Right atrium auricular region (tissue), 2 donors: Measurements from ENCODE around the gene TMEM39B. TPM values are rescaled to one million over a fixed set of nuclear protein-coding genes. Genes with fewer than 3 reads are reported as not detected.

ENCODE experiments used
- DNase-seq: peaks from one replicate; pipeline ENCODE4 v3.0.0-alpha.2; 2019; ENCODE audit warnings: low spot score
- H3K27ac ChIP-seq, 2 donors: fragments of 200-600 bp; sonication (generic); 1 replicate in 1 of 2; 2 replicates in 1 of 2; pipeline ENCODE4 v1.5.1; 2016 to 2019
- H3K27me3 ChIP-seq, 2 donors: fragments of 200-600 bp; sonication (generic); one replicate each; pipeline versions ENCODE4 v1.5.1 to v1.6.0; 2017 to 2019
- H3K36me3 ChIP-seq: fragments of 200-600 bp; sonication (generic); one replicate; pipeline ENCODE4 v1.5.1; 2016
- H3K4me1 ChIP-seq, 2 donors: fragments of 200-600 bp; sonication (generic); one replicate each; pipeline versions ENCODE4 v1.5.1 to v1.6.0; 2017 to 2019
- H3K4me3 ChIP-seq, 2 donors: fragments of 200-600 bp; sonication (generic); 1 replicate in 1 of 2; 2 replicates in 1 of 2; pipeline ENCODE4 v1.5.1; 2017 to 2019; ENCODE audit warnings: mild to moderate bottlenecking in 1 of 2, moderate library complexity in 1 of 2
- H3K9me3 ChIP-seq, 2 donors: fragments of 200-600 bp; sonication (generic); one replicate each; pipeline ENCODE4 v1.5.1; 2019
- CTCF ChIP-seq, 2 donors: fragments of 200-600 bp; sonication (generic); IDR thresholded peaks; one replicate each; pipeline ENCODE4 v1.5.1; 2019; ENCODE audit warnings: antibody characterized with exemption in 2 of 2
- total RNA-seq, 2 donors: library from RNA; depleted of rRNA; stranded (reverse); fragments of >200 nt; gene quantifications; one replicate each; pipeline ENCODE4 v1.1.0, GENCODE V29; 2016

The TMEM39B gene
- total RNA-seq, 2 donors from 2014 or later, result 3.2 to 5.0 TPM

- Histone ChIP-seq H3K4me1 (peaks cover 0 to 9% of the 10 kb centered on the region in 2 donors), H3K27ac (no peak overlapping the region), H3K36me3 (peaks cover 58% of the 10 kb centered on the region), H3K9me3 (no peaks in the 10 kb centered on the region), H3K27me3 (no peaks in the 10 kb centered on the region), H3K4me3 (no peak overlapping the region)
- TF ChIP-seq CTCF (IDR thresholded peaks at IDR 0.05), result no peak
- no peak for DNase-seq
These were observed 40.5 kb upstream of the TMEM39B start for GRCh38 chr1:32032275-32032615.

- H3K27ac ChIP-seq, result no peak overlapping the region
- no peaks in the 10 kb centered on the region for H3K27me3 ChIP-seq
- no peaks in the 10 kb centered on the region for H3K9me3 ChIP-seq
- H3K36me3 ChIP-seq, result peaks cover 86% of the 10 kb centered on the region
- H3K4me1 ChIP-seq, result peaks cover 0 to 9% of the 10 kb centered on the region in 2 donors
- no peak overlapping the region for H3K4me3 ChIP-seq
- no peak for TF ChIP-seq CTCF (IDR thresholded peaks at IDR 0.05)
- no peak for DNase-seq
These were observed 37.6 kb upstream of the TMEM39B start for GRCh38 chr1:32035119-32035518.

GRCh38 chr1:32040711-32041110 lies 32.0 kb upstream of the TMEM39B start:
- H3K36me3 ChIP-seq, result peaks cover 51% of the 10 kb centered on the region

GRCh38 chr1:32042330-32042729 lies 30.4 kb upstream of the TMEM39B start:
- Histone ChIP-seq H3K27me3 (no peaks in the 10 kb centered on the region), H3K4me1 (no peaks in the 10 kb centered on the region), H3K27ac (no peak overlapping the region), H3K36me3 (peaks cover 40% of the 10 kb centered on the region), H3K9me3 (no peaks in the 10 kb centered on the region), H3K4me3 (no peak overlapping the region)
- no peak for DNase-seq
- TF ChIP-seq CTCF (IDR thresholded peaks at IDR 0.05), result no peak

More at GRCh38 chr1:32040711-32041110, 32.0 kb upstream of the TMEM39B start:
- Histone ChIP-seq H3K27me3 (no peaks in the 10 kb centered on the region), H3K4me3 (no peak overlapping the region), H3K27ac (no peak overlapping the region), H3K9me3 (no peaks in the 10 kb centered on the region), H3K4me1 (peaks cover 0 to under 1% of the 10 kb centered on the region in 2 donors)
- DNase-seq, result no peak
- TF ChIP-seq CTCF (IDR thresholded peaks at IDR 0.05), result no peak

- no peaks in the 10 kb centered on the region for H3K27me3 ChIP-seq
- no peaks in the 10 kb centered on the region for H3K9me3 ChIP-seq
- H3K27ac ChIP-seq, result no peak overlapping the region
- no peak for TF ChIP-seq CTCF (IDR thresholded peaks at IDR 0.05)
- peaks cover 21% of the 10 kb centered on the region for H3K36me3 ChIP-seq
- no peak overlapping the region for H3K4me3 ChIP-seq
- no peak for DNase-seq
- no peaks in the 10 kb centered on the region for H3K4me1 ChIP-seq
These were observed 28.5 kb upstream of the TMEM39B start for GRCh38 chr1:32044234-32044633.

GRCh38 chr1:32045772-32046171 lies 27.0 kb upstream of the TMEM39B start:
- Histone ChIP-seq H3K4me3 (no peak overlapping the region), H3K36me3 (peaks cover 6% of the 10 kb centered on the region), H3K27me3 (no peaks in the 10 kb centered on the region), H3K27ac (no peak overlapping the region), H3K4me1 (no peaks in the 10 kb centered on the region), H3K9me3 (no peaks in the 10 kb centered on the region)
- TF ChIP-seq CTCF (IDR thresholded peaks at IDR 0.05), result no peak
- no peak for DNase-seq
